Neural crest cell (in vitro differentiated cells): ENCODE results near the gene CBL. TPM values are rescaled to one million over a fixed set of nuclear protein-coding genes. Genes with fewer than 3 reads are reported as not detected.

Experiments used
- DNase-seq: peaks from one replicate; pipeline ENCODE4 v3.0.0; 2021; ENCODE audit warnings: low read depth, mixed read lengths, low spot score
- H3K27ac Mint-ChIP-seq: one replicate; pipeline ENCODE4 v1.8.0; 2021; ENCODE audit warnings: mild to moderate bottlenecking, mixed read lengths; ENCODE audit not compliant: unreplicated experiment
- H3K27me3 Mint-ChIP-seq: 2 replicates; pipeline ENCODE4 v1.8.0; 2021; ENCODE audit warnings: low read depth, mild to moderate bottlenecking, mixed read lengths
- H3K36me3 Mint-ChIP-seq: 2 replicates; pipeline ENCODE4 v1.8.0; 2021; ENCODE audit warnings: low read depth, mild to moderate bottlenecking, mixed read lengths
- H3K4me1 Mint-ChIP-seq: 2 replicates; pipeline ENCODE4 v1.8.0; 2021; ENCODE audit warnings: mixed read lengths
- H3K4me3 Mint-ChIP-seq: one replicate; pipeline ENCODE4 v1.8.0; 2021; ENCODE audit warnings: mild to moderate bottlenecking, mixed read lengths
- H3K9me3 Mint-ChIP-seq: 2 replicates; pipeline ENCODE4 v1.8.0; 2021; ENCODE audit warnings: mixed read lengths
- total RNA-seq: library from RNA; stranded (reverse); gene quantifications from 2 replicates; pipeline ENCODE4 v1.2.1, GENCODE V29; 2021
- TF ChIP-seq, protein P1 (sequence below): fragments of 200-600 bp; sonication (generic); conservative IDR thresholded peaks from 2 replicates; pipeline ENCODE4 v1.5.0; 2021; ENCODE audit warnings: antibody characterized with exemption, mild to moderate bottlenecking

Gene CBL
- total RNA-seq, 1 donor from 2014 or later, result 43.5 TPM

DNA sequence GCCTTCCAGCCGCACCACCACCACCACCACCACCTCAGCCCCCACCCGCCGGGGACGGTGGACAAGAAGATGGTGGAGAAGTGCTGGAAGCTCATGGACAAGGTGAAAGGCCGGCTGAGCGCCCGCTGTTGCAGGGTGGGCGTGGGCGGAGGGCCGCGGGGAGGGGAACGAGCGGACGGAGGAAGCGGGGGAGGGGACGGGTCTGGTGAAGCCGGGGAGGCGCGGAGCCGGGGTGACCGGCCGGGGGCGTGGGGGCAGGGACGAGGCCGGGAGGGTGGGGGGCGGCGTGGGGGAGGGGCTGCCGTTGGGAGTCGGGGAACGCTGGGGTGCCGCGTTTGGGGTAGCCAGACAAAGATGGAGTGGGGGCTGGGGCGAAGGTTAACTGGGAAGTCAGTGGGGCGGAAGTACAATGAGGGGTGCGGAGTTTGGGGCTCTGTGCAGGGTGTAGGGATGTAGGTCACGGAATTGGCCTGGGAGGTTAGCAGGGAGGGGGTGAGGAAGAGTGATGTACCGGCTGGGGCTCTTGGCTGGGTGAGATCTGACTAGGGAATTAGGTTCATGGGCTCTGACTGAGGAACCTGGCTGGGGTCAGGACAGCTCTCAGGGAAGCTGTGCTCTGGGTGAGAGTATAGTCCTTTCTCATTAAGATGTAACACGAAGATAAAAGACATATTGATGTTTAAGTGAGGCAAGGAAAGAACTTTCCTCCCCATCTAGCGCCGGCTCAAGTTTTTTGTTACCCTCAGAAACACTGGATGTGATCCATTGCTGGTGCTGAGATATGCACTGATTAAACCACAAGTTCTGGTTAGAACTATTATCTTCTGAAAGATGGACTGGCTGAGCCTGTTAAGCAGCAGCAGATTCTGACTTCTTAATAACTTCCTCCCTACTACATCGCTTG, 624 bp downstream of the CBL start:
- TF ChIP-seq, protein P1, sequence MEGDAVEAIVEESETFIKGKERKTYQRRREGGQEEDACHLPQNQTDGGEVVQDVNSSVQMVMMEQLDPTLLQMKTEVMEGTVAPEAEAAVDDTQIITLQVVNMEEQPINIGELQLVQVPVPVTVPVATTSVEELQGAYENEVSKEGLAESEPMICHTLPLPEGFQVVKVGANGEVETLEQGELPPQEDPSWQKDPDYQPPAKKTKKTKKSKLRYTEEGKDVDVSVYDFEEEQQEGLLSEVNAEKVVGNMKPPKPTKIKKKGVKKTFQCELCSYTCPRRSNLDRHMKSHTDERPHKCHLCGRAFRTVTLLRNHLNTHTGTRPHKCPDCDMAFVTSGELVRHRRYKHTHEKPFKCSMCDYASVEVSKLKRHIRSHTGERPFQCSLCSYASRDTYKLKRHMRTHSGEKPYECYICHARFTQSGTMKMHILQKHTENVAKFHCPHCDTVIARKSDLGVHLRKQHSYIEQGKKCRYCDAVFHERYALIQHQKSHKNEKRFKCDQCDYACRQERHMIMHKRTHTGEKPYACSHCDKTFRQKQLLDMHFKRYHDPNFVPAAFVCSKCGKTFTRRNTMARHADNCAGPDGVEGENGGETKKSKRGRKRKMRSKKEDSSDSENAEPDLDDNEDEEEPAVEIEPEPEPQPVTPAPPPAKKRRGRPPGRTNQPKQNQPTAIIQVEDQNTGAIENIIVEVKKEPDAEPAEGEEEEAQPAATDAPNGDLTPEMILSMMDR, result no peak

DNA sequence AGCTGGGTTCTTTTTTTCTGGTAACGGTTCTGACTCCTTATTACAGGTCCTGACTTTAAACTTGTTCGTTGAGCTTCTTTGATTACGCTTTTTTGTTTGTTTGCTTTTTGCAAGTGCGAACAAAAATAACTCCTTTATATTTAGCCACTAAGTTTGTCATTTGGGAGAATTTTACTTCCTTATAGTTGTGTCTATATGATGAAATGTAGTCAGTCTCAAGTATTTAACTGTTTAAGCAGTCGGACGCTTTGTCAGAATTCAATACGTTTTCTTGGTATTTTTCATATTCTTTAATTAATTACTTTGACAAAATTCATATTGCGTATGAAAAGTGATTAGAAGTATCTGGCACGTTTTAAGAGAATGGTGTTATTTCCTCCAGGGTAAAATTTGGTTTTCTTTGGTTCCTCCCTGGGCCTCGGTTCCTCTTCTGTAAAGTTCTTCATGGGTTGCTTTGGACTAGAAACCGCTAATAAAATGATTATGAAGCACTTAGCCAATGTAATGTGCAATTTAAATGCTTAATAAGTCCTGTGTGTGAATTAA, 1.3 kb downstream of the CBL start:
- DNase-seq, result no peak
- Mint-ChIP-seq H3K36me3 (no peaks in the 10 kb centered on the region), H3K4me3 (peak overlapping the region; percentile 99), H3K27me3 (no peaks in the 10 kb centered on the region), H3K4me1 (peaks cover 37% of the 10 kb centered on the region), H3K27ac (no peak overlapping the region), H3K9me3 (no peaks in the 10 kb centered on the region)
- TF ChIP-seq, protein P1, result no peak

More for the DNA sequence above, 624 bp downstream of the CBL start:
- DNase-seq, result peak; percentile 52
- H3K4me3 Mint-ChIP-seq, result peak overlapping the region; percentile 99
- H3K36me3 Mint-ChIP-seq, result no peaks in the 10 kb centered on the region
- H3K9me3 Mint-ChIP-seq, result no peaks in the 10 kb centered on the region
- peak overlapping the region; percentile 94 for H3K27ac Mint-ChIP-seq
- H3K27me3 Mint-ChIP-seq, result no peaks in the 10 kb centered on the region
- peaks cover 37% of the 10 kb centered on the region for H3K4me1 Mint-ChIP-seq

DNA sequence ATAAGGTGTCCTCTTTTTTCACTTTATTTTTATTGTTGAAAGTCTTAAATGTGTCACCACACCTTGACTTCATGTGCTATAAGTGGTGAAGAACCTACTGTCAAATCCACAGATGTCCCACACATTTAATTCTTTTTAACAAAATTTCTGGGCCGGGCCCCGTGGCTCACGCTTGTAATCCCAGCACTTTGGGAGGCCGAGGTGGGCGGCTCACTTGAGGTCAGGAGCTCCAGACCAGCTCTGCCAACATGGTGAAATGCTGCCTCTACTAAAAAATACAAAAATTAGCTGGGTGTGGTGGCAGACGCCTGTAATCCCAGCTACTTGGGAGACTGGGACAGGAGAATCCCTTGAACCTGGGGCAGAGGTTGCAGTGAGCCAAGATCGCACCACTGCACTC, 3.0 kb downstream of the CBL start:
- no peaks in the 10 kb centered on the region for H3K9me3 Mint-ChIP-seq
- TF ChIP-seq, protein P1, result no peak
- H3K4me1 Mint-ChIP-seq, result peaks cover 41% of the 10 kb centered on the region
- no peak for DNase-seq
- H3K4me3 Mint-ChIP-seq, result peak overlapping the region; percentile 53
- no peaks in the 10 kb centered on the region for H3K36me3 Mint-ChIP-seq
- H3K27me3 Mint-ChIP-seq, result no peaks in the 10 kb centered on the region
- H3K27ac Mint-ChIP-seq, result no peak overlapping the region

DNA sequence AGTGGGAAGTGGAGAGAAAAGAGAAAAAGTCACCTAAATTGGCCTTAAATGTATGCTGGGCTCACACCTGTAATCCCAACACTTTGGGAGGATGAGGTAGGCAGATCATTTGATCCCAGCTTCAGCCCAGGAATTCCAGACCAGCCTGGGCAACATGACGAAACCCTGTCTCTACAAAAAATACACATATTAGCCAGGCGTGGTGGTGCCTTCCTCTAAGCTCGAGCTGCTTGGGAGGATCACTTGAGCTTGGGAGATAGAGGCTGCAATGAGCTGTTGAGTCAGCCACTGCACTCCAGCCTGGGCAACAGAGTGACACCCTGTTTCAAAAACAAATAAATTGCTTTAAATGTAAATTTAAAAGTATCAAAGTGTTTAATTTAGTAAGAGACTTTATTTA, 3.9 kb downstream of the CBL start:
- H3K27ac Mint-ChIP-seq, result no peak overlapping the region
- DNase-seq, result no peak
- H3K9me3 Mint-ChIP-seq, result no peaks in the 10 kb centered on the region
- no peaks in the 10 kb centered on the region for H3K36me3 Mint-ChIP-seq
- no peaks in the 10 kb centered on the region for H3K27me3 Mint-ChIP-seq
- peak overlapping the region; percentile 35 for H3K4me3 Mint-ChIP-seq
- TF ChIP-seq, protein P1, result no peak
- peaks cover 34% of the 10 kb centered on the region for H3K4me1 Mint-ChIP-seq

DNA sequence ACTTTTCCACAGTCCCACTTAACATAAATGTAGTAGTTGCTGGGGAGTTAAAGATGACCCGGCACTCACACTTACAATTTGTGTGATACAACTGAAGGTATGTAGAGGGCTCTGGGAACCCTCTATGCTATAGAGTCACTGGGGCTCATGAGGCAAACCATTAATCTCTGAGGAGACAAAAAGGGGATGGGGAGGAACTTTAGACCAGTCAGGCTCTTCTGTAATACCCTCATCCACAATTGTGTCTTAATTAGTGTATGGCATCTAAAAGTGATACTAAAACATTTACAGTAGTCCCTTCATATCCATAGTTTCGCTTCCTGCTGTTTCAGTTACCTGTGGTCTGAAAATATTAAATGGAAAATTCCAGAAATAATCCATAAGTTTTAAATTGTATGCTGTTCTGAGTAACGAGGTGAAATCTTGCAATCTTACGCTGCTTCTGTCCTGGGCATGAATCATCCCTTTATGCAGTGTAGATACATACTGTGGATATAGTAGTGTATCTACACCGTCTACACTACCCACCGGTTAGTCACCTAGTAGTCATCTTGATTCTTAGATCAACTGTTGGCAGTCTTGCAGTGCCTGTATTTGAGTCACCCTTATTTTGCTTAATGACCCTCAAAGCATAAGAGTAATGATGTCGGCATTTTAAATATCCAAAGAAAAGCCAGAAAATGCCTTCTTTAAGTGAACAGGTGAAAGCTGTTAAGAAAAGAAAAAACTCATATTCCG, 12.2 kb downstream of the CBL start:
- Mint-ChIP-seq H3K27ac (no peak overlapping the region), H3K27me3 (no peaks in the 10 kb centered on the region), H3K4me3 (no peak overlapping the region), H3K9me3 (no peaks in the 10 kb centered on the region), H3K4me1 (peaks cover 8% of the 10 kb centered on the region), H3K36me3 (no peaks in the 10 kb centered on the region)
- DNase-seq, result no peak
- TF ChIP-seq, protein P1, result no peak
